SW480 (cell line): ENCODE data around the gene PSMB8.
A peak's percentile ranks its signal among the peaks of the same experiment; 100 is the strongest.
"Not testable (repeated sequence)": the region's sequence is repeated elsewhere in the genome, so short reads cannot be mapped to it uniquely, and the experiment has no call there.

ENCODE experiments used
- DNase-seq: peaks from one replicate; pipeline ENCODE4 v3.0.0-alpha.2; 2016; ENCODE audit warnings: low spot score

Gene PSMB8

DNA sequence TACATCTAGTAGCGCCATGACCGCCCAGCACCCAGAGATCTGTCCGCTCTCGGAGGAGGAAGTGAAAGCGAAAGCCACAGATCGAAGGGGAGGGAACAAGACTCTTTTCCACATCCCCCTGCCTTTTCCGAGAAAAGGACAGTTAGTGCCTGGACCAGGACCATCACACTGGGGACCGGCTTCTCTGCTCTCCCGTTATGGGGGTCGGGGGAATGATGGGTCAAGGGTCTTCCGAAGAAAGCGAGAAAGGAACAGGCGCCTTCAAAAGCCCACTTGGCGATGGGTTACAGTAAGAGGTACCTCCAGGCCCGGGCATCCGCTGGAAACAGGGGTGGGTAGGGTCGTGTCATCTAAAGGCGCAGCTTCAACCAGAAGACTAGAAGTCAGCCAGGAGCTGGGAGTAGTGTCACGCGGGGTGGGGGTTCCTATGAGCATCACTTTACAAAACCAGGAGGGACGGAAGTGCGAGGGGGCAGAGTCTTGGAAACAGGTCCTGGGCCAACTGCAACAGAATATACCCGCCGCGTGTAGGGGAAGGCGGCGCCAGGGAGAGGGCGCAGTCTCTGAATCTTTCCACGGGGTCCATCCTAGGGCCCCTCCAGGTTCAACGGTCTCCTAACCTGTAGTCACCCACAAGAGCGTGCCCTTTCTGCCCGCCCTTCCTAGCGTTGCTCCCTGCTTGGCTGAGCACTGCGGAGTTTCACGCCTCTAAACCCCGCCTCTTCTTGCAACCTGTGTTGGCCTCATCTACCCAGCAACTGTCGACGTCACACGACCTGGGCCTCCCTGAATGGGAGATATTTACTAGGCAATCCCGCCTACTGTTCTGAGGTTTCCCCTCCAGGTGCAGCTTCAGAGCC is at the start of gene PSMB8:
Gene PSMB8, minus strand, starts transcription at position 69 of the 860 bp plus-strand sequence. Its CDS starts 51 bp downstream, at position 18.
- peak; percentile 96 for DNase-seq

DNA sequence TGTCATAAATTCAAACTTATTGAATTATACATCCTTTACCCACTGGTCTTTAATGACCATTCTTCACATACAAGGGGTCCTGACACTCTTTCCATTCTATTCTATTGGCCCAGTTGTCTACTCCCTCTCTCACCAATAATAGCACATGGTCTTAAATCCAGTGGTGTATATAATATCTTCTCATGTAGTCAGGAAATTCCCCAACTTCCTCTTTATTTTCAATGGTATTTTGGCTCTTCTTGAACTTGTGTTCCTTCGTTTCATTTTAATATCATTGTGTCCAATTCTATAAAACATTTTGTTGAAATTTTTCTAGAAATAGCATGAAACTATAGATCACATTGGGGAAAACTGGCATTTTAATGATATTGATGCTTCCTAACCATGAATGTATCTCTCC is 47.0 kb upstream of the PSMB8 start:
- no peak for DNase-seq

DNA sequence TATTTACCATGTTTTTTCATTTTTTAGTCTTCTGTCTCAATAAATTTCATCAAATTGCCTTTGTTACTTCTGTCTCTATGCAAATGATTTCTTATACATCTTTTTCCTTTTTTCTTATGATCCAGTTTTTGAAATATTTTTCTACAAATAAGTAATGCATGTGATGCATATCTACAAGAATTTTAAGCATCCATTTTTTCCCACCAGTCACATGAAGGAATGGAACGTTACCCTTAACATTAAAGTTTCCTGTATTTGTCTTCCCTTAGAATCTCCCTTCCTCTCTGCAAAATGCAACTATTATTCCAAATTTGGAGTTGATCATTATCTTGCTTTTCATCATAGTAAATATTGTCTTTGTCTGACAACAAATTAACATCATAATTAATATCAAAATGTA is 45.7 kb upstream of the PSMB8 start:
- no peak for DNase-seq

DNA sequence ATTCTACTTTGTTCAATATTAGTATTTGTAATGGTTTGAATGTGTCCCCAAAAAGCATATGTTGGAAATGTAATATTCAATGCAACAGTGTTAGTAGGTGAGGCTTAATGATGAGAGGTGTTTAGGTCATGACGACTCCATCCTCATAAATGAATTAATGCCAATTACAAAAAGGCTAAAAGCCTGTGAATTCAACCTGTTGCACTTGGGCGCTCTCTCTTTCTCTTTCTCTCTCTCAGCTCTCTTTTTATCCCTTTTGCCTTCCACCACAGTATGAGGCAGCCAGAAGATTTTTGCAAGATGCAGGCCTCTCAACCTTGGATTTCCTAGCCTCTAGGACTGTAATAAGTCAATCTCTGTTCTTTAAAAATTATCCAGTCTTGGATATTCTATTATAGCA is 44.7 kb upstream of the PSMB8 start:
- no peak for DNase-seq

DNA sequence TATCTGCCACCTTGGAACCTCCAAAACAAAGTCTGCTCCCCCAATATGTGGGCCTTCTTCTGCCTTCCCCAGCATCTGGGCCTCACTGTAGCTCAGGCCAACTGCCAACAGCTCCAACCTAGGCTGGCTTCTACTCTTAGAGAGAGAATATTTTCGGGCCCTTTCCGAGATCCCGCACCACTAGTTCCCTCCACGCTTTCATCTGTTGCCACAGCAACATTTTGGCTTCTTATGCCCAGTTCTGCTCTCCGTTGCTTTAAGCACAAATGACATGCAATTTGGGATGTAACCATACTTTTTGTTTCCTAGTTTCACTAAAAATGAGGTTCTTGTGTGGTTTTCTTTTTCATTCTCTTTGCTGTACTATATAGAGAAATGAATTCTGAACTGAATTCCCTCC is 43.8 kb upstream of the PSMB8 start:
- DNase-seq = no peak

DNA sequence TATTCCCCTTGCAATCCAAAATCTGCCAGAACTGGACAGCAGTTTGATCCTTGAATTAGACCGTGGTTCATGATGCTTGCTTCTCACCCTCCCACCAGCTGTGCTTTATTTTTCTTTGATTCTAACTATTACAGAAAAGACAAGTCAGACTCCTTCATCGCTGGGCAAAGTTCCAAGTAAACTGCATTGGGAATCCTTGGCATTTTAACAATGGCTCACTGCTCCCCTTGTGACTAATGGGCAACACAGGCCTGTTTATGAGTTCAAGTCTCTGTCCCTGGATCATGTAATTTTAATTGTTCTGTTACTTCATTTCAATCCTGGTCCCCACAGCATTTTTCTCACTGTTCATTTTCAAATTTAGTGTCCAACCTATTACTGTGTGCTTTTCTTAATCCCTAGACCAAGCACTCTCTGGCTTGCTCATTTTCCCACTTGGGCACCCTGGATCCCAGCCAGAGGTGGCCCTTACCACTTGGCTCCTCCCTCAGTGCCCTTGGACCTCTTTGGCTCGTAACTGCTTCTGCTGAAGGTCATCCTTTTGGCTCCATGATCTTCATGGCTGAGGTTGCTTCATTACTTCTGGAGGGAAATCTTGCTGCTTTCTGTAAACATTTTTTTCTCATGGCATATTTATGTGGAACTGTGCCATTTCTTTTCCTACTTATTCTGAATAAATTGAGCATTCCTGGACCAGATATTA is 43.0 kb upstream of the PSMB8 start:
- no peak for DNase-seq

DNA sequence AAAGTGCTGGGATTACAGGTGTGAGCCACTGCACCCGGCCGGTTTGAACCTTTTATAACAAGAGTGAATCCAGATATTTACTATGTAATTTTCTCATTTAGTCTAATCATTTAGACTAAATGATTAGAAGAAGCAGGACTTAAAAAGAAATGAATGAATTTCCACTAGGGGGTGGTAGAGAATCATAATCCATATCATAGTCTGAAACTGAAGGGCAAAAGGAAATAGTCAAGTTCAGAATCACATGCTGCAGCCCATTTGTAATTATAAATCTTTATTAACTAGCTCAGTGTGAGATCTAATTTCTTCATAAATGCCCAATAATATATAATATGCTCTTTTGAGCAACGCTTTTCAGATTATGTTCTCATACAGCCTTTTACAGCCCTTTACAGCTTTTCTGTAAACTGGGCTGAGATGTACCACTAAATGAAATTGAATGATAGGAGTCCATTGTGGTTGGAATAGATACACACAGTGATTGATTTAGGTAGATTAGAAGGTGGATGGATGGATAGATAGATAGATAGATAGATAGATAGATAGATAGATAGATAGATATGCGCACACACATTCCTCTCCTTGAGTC is 41.9 kb upstream of the PSMB8 start:
- peak; percentile 64 for DNase-seq

DNA sequence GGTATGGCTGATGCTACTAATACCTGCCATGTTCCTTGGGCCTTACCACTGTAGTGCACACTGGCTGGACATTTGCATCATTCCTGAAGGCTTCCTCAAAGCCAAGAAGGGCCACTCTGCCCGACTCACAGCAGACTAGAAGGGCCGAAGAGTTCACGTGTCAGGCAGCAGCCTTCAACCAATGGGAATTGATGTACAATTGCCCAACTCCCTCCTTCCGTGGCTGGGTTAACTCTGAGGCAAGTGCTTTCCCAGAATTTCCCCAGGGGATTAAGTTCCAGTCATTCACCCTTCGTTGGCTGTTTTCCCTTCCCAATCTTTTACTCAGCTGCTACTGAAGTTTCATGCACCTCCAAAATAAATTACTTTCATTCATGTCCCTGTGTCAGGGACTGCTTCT is 39.9 kb upstream of the PSMB8 start:
- no peak for DNase-seq

DNA sequence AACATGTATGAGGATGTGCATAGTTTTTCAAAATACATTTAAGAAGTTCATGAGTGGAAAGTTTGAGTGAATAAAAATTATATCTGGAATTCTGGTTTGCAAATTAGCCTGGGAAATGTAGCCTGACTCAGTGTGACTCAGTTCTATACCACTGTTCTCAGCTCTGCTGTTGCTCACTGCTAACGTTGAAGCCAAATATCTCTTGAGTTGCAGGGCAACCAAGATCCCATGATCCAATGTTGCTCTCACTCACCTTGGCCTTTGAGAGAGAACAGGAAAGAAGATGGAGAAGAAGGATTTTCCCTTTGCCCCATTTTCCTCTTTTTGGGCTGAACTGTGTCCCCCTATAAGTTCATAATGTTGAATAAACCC is 39.0 kb upstream of the PSMB8 start:
- DNase-seq = no peak

DNA sequence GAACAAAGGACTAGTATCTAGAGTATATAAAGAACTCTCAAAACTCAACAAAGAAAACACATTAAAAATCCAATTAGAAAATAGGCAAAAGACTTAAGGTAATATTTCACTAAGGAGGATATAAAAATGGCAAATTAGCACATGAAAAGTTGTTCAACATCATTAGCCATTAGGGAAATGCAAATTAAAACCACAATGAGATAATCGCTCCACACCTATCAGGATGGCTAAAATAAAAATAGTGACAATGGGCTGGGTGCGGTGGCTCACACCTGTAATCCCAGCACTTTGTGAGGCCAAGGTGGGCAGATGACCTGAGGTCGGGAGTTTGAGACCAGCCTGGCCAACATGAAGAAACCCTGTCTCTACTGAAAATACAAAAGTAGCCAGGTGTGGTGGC is 37.1 kb upstream of the PSMB8 start:
- DNase-seq = not testable (repeated sequence)

DNA sequence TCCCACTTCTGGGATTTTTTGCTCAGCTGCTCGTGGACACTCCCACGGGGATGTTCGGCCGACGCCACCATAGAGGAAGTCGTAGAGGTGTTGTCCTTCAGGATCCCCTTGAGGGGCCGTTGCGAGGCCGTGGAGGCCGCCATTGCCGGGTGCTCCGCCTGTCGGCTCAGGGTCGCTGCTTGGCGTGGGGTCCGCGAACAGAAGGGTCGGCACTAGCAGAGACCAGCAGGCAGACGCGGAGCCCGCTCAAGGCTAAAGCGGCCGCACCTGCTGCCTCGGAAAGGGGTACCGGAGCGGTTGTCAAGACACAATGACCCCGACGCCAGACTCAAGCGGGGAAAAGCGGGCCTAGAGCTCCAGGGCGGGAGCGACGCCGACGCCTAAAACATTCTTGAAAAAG is 35.8 kb upstream of the PSMB8 start:
- DNase-seq = no peak

DNA sequence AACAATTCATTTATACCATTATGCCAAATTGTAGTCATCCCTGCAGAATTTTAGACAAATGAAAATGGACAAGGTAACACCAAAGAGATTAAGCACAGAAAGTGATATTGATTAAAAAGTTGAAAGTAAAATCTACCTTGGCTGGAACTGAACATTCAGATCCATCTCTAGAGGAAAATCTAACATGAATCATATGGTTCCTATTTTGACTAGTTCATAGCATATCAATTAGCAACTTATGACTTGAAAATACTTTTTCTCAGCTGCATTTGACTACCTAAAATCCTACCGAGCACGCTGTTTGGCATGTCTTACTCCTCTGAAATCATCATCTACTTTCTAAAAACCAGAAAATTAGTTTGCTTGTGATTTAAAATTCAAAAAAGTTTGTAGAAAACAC is 32.8 kb upstream of the PSMB8 start:
- no peak for DNase-seq

DNA sequence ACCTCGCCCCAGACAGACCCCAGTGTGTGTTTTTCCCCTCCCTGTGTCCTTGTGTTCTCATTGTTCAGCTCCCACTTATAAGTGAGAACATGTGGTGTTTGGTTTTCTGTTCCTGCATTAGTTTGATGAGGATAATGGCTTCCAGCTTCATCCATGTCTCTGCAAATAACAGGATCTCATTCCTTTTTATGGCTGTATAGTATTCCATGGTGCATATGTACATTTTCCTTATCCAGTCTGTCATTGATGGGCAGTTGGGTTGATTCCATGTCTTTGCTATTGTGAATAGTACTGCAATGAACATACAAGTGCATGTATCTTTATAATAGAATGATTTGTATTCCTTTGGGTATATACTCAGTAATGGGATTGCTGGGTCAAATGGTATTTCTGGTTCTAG is 30.1 kb upstream of the PSMB8 start:
- DNase-seq = not testable (repeated sequence)

DNA sequence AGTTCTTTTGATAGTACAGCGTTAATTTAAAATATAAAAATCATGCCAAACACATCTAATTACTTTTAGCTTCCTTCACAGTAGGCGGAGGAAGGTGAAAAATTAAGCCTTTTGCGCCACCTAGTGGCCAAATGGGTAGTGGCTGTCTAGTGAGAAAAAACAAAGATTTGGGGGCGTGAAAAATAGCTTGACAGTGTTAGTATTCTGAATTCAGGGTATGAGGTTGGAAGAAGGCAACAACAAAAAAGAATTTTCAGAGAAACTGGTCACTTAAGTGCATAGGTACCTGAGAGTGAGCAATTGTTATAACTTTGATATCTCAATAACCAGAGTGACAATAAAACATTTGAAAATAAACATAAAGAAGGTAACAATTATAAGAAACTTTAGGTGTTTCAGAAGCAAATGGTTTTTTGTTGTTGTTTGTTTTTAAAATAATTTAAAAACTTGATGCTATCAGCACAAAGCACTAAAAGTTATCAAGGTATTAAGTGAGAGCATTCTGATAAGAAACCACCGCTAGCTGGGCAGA is 24.5 kb upstream of the PSMB8 start:
- DNase-seq = peak; percentile 47

DNA sequence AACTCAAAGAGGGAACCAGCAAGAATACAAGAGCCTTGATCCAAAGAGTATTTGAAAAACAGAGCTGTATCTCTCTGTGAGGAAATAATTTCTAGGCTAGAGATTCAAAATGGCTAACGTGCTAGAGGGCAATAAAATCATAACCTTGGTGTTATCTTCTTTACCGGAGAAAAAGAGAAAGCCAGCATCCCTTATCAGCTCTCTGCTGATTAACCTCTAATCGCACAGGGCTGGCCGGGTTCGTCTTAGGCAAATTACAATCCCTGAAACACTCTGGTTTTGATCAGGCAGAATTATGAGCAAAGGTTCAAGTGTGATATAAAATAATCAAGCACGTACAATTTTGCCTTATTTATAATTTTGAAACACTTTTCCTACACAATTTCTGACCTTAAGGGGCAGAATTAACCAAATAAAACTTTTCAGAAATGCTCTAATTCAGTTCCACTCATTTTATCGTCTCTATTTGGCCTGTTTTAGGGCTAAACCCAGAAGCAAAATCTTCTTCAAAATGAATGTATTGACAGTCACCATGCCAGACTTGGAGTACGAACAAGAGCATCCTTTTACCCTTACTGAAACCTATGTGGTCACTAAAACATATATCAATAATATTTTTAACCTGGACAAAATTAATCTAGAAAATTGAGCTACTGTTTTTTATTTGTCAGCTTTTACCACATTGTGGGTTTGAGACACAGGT is 23.9 kb upstream of the PSMB8 start:
- DNase-seq = no peak

DNA sequence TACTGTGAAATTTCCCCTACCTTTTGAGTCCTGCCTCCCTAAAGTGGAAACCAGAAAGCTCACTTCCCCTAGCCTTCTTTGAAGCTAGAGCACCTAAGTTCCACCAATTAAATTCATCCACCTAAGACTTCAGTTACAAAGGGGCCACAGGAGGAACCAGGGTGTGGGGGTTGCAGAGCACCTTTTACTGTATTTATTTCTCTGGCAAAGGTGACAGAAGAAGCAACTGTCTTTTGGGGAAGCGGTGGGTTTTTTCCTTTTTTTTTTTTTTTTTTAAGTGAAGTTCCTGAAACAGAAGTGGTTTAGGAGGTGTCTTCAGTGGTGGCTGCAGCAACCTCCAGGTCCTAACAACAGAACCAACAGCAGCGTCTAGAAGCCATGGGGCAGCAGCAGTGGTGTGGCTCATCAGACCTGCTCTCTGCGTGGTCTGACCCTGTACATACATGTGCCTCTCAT is 23.2 kb upstream of the PSMB8 start:
- no peak for DNase-seq

DNA sequence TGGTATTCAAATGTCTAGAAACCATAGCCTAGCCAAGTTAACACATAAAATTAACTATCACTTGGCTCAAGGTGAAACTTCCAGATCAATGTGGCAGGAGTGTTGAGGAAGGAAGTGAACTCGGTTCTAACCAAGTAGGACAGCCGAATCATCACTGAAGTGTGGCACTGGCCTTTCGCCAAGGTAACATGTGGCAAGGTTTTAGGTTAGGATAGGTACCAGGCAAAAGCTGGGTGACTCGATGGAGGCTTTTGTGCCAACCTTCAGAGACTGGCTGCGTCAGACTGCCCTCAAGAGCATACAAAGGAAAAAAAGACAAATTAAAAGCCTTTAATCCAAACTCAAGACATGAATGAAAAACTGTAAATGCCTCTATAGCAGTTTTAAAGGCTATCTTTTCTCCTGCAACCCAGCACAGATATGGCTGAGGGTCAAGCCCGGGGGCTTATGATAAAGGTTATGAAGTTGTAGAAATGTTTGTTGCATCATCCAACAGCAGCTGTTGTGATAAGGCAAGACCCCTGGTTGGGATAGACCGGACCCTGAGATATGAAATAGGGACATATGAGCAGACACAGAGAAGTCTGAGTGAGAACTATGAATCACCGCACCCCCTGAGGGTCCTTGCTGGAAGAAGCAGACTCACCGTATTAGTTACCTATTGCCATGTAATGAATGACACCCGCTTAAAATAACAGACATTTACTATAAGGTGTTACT is 22.0 kb upstream of the PSMB8 start:
- no peak for DNase-seq

DNA sequence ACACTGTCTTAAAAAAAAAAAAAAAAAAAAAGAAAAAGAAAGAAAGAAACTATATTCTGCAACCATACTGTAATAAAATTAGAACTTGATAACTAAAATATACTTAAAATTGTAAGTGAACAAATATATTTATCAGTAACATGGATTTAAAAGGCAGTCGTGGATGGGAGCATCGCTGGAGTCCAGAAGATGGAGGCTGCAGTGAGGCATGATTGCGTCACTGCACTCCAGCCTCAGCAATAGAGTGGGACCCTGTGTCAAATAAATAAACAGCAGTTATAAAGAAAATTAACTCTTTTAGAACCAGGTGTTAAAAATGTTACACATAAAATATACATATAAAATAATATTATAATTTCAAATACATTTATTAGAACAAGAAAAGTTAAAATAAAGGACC is 18.9 kb upstream of the PSMB8 start:
- no peak for DNase-seq

DNA sequence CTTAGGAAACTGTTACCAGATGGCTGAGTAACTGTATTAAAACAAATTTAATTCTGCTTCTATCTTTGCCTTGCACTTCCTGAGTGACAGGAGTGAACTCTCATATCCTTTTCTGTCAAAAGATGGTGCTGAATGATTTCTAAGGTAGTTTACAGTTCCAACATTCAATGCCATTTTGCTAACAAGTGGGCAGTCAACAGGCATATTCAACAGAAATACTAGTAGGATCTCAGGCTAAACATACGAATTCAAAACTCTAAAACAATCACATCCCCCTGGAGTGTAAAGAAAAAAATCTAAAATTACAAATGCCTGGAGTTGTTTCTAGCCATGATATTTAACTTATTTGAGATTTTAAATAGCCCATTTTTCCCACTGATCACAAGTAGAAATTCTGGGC is 16.8 kb upstream of the PSMB8 start:
- DNase-seq = no peak

DNA sequence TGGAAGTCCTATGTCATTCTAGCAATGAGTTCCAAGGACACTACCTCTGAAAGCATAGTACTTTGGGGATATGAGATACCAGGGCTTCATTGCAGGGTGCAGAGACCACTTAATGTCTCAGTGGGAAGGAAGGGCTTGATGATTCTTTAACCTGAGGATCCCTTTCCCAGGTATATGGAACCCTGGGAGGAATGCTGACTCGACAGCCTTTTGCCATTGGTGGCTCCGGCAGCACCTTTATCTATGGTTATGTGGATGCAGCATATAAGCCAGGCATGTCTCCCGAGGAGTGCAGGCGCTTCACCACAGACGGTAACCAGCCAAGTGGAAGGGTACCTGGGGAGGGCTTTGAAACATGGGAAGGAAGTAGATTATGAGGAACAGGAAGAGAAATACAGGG is 14.3 kb upstream of the PSMB8 start:
- no peak for DNase-seq

DNA sequence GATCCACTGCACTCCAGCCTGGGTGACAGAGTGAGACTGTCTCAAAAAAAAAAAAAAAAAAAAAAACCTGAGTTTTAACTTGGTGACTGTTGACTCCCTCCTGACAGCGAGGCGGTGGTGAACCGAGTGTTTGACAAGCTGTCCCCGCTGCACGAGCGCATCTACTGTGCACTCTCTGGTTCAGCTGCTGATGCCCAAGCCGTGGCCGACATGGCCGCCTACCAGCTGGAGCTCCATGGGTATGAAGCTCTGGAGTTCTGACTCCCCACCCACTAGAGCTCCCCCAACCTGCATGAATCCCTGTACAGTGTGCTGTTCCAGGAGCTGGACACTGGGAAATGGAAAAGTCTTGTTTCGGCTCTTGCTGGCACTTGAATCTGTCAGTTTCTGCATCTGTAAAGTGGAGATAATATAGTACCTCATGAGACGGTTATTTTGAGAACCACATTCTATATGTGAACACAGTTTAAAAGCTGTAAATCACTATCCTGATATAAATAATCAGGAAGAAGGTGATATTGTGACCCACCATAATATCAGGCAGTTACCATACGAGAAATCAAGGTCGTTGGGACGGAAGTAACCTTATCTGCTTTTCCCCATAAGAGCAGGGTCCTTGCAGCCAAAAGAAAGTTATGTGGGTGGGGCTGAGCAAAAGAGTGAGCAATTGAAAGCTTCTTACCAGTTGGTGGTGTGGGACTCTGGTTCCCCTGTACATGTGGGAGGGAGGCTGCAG is 13.5 kb upstream of the PSMB8 start:
- DNase-seq = no peak
